ENCODE results near the gene GSAP. TPM values are rescaled to one million over a fixed set of nuclear protein-coding genes. Genes with fewer than 3 reads are reported as not detected.

GSAP gene
- total and polyA plus RNA-seq, 2 donors (not counting 3 experiments of a cell fraction or from before 2014, with no cell fraction given): 2.3 to 5.8 TPM

- no TSS peak for BruUV-seq (replicated peaks)
- Histone ChIP-seq H4K20me1 (replicated peaks; ENCODE audit: control insufficient read depth, extremely low read depth, insufficient read depth, low read length) (no peaks in the 10 kb centered on the region), H3K9me3 (replicated peaks; ENCODE audit: control insufficient read depth, insufficient read depth, low read length) (no peaks in the 10 kb centered on the region), H3K4me2 (ENCODE audit: insufficient read depth, low read length) (no peak overlapping the region), H2AFZ (ENCODE audit: low read depth, low read length) (no peak overlapping the region), H3K27ac (ENCODE audit: insufficient read depth, low read depth, low read length) (no peak overlapping the region), H3K79me2 (ENCODE audit: control insufficient read depth, insufficient read depth, low read length) (no peaks in the 10 kb centered on the region), H3K4me1 (ENCODE audit: control insufficient read depth, extremely low read depth, insufficient read depth, low read length) (peaks cover 15% of the 10 kb centered on the region), H3K9ac (replicated peaks; ENCODE audit: extremely low read depth, insufficient read depth, low read length) (no peak overlapping the region), H3K27me3 (ENCODE audit: control insufficient read depth in 2 of 2, insufficient read depth in 2 of 2, low read length in 2 of 2) (no peaks in the 10 kb centered on the region), H3K4me3 (replicated peaks in 1 of 3; ENCODE audit: insufficient read depth in 1 of 3, low read depth in 1 of 3, low read length in 3 of 3) (no peak overlapping the region), H3K36me3 (ENCODE audit: control insufficient read depth in 2 of 2, extremely low read depth in 1 of 2, insufficient read depth in 2 of 2, low read length in 2 of 2) (no peaks in the 10 kb centered on the region), H3K9me1 (replicated peaks; ENCODE audit: control insufficient read depth, extremely low read depth, insufficient read depth, low read length) (no peaks in the 10 kb centered on the region)
- no peak for TF ChIP-seq CTCF (IDR thresholded peaks at IDR 0.05; ENCODE audit: extremely low read depth in 1 of 2, insufficient read depth in 1 of 2, low read depth in 1 of 2, low read length in 2 of 2)
- TF ChIP-seq JUN (IDR thresholded peaks at IDR 0.05; ENCODE audit: borderline replicate concordance, insufficient read depth, insufficient read length, low read depth): no peak
- ChIA-PET CTCF (interaction anchor here (0.6 to 2.5 kb wide), 9 partner anchors 8 to 238 kb away, joined by 3 to 9 read pairs (median 3); no protein-coding TSS in a partner anchor), POLR2A (no interaction called here)
- intact Hi-C loops (cut with micrococcal nuclease) (loop anchor here (5.0 kb wide), 1 partner anchor 67 kb away; no protein-coding TSS in a partner anchor), dilution Hi-C loops (cut with MboI; ENCODE audit: extremely low pct_ligation_motif_present, low sequenced_read_pairs) (no loop called here)
- peak; percentile 26 for DNase-seq (ENCODE audit: low read depth, low spot score)
- peak; percentile 46 for FAIRE-seq
Observed at GRCh38 chr7:77413861-77414424, 2.2 kb downstream of the GSAP start.

- Histone ChIP-seq H3K4me3 (replicated peaks in 1 of 3; ENCODE audit: insufficient read depth in 1 of 3, low read depth in 1 of 3, low read length in 3 of 3) (no peak overlapping the region), H4K20me1 (replicated peaks; ENCODE audit: control insufficient read depth, extremely low read depth, insufficient read depth, low read length) (no peaks in the 10 kb centered on the region), H3K36me3 (ENCODE audit: control insufficient read depth in 2 of 2, extremely low read depth in 1 of 2, insufficient read depth in 2 of 2, low read length in 2 of 2) (no peaks in the 10 kb centered on the region), H3K79me2 (ENCODE audit: control insufficient read depth, insufficient read depth, low read length) (no peaks in the 10 kb centered on the region), H3K9ac (replicated peaks; ENCODE audit: extremely low read depth, insufficient read depth, low read length) (no peak overlapping the region), H3K4me2 (ENCODE audit: insufficient read depth, low read length) (no peak overlapping the region), H3K27ac (ENCODE audit: insufficient read depth, low read depth, low read length) (no peak overlapping the region), H3K9me3 (replicated peaks; ENCODE audit: control insufficient read depth, insufficient read depth, low read length) (no peaks in the 10 kb centered on the region), H2AFZ (ENCODE audit: low read depth, low read length) (no peak overlapping the region), H3K4me1 (ENCODE audit: control insufficient read depth, extremely low read depth, insufficient read depth, low read length) (peaks cover 15% of the 10 kb centered on the region), H3K9me1 (replicated peaks; ENCODE audit: control insufficient read depth, extremely low read depth, insufficient read depth, low read length) (no peaks in the 10 kb centered on the region), H3K27me3 (ENCODE audit: control insufficient read depth in 2 of 2, insufficient read depth in 2 of 2, low read length in 2 of 2) (no peaks in the 10 kb centered on the region)
- dilution Hi-C loops (cut with MboI; ENCODE audit: extremely low pct_ligation_motif_present, low sequenced_read_pairs) (no loop called here), intact Hi-C loops (cut with micrococcal nuclease) (loop anchor here (5.0 kb wide), 1 partner anchor 66 kb away; no protein-coding TSS in a partner anchor)
- CTCF ChIA-PET: interaction anchor here (0.7 to 2.1 kb wide), 3 partner anchors 15 to 239 kb away, joined by 3 to 9 read pairs (median 3); no protein-coding TSS in a partner anchor
- no peak for DNase-seq (ENCODE audit: low read depth, low spot score)
- no TSS peak for BruUV-seq (replicated peaks)
- POLR2A ChIA-PET: no interaction called here
- no peak for TF ChIP-seq MYC (IDR thresholded peaks at IDR 0.05; ENCODE audit: low read depth, low read length)
- TF ChIP-seq POLR2A (IDR thresholded peaks at IDR 0.05; ENCODE audit: low read depth, low read length): no peak
- TF ChIP-seq GATA2 (IDR thresholded peaks at IDR 0.05; ENCODE audit: insufficient read depth, insufficient read length, low read depth, low read length): no peak
- TF ChIP-seq JUN (IDR thresholded peaks at IDR 0.05; ENCODE audit: borderline replicate concordance, insufficient read depth, insufficient read length, low read depth): no peak
- TF ChIP-seq EZH2 (IDR thresholded peaks at IDR 0.05; ENCODE audit: borderline replicate concordance, low read depth, low read length, severe bottlenecking): no peak
- TF ChIP-seq MAX (IDR thresholded peaks at IDR 0.05; ENCODE audit: insufficient read depth, insufficient read length): no peak
- no peak for TF ChIP-seq FOS (IDR thresholded peaks at IDR 0.05; ENCODE audit: borderline replicate concordance, insufficient read depth, low read length)
- TF ChIP-seq POLR2AphosphoS5 (IDR thresholded peaks at IDR 0.05; ENCODE audit: insufficient read depth, low read depth, low read length): no peak
- no peak for TF ChIP-seq CTCF (IDR thresholded peaks at IDR 0.05; ENCODE audit: extremely low read depth in 1 of 2, insufficient read depth in 1 of 2, low read depth in 1 of 2, low read length in 2 of 2)
- no peak for FAIRE-seq
Observed at GRCh38 chr7:77413128-77413527, 3.0 kb downstream of the GSAP start.

Measured in endothelial cell of umbilical vein (primary cell).